HTR-8/SVneo (cell line): ENCODE results near the gene NOL4L.

ENCODE experiments used
- DNase-seq: peaks from one replicate; pipeline ENCODE4 v3.0.0; 2011; ENCODE audit warnings: low spot score, mixed read lengths; ENCODE audit not compliant: insufficient read length
- FAIRE-seq: peaks from 2 replicates; lab custom pipeline; 2011; peaks lifted over from hg19 to GRCh38; lab: Jason Lieb, UNC

Gene NOL4L

GRCh38 chr20:32442630-32443373 is 142.3 kb downstream of the NOL4L start:
- no peak for FAIRE-seq
- DNase-seq: no peak

- DNase-seq (no peak), FAIRE-seq (no peak)
Measured at GRCh38 chr20:32441638-32442037, 143.5 kb downstream of the NOL4L start.

- DNase-seq: no peak
- FAIRE-seq: no peak
Measured at GRCh38 chr20:32440758-32441078, 144.4 kb downstream of the NOL4L start.

- FAIRE-seq (no peak), DNase-seq (no peak)
Measured at GRCh38 chr20:32440069-32440757, 144.9 kb downstream of the NOL4L start.

- DNase-seq (no peak), FAIRE-seq (no peak)
Measured at GRCh38 chr20:32439132-32439829, 145.9 kb downstream of the NOL4L start.

- no peak for FAIRE-seq
- no peak for DNase-seq
Measured at GRCh38 chr20:32438331-32438858, 146.7 kb downstream of the NOL4L start.

- FAIRE-seq (no peak), DNase-seq (no peak)
Measured at GRCh38 chr20:32437391-32438074, 147.6 kb downstream of the NOL4L start.

GRCh38 chr20:32436968-32437367 is 148.2 kb downstream of the NOL4L start:
- FAIRE-seq (no peak), DNase-seq (no peak)

GRCh38 chr20:32436142-32436861 is 148.8 kb downstream of the NOL4L start:
- FAIRE-seq (no peak), DNase-seq (no peak)

- FAIRE-seq: no peak
- DNase-seq: no peak
Measured at GRCh38 chr20:32435449-32436107, 149.6 kb downstream of the NOL4L start.

- DNase-seq (no peak), FAIRE-seq (no peak)
Measured at GRCh38 chr20:32434434-32434833, 150.7 kb downstream of the NOL4L start.

GRCh38 chr20:32433311-32434021 is 151.7 kb downstream of the NOL4L start:
- DNase-seq (no peak), FAIRE-seq (no peak)

GRCh38 chr20:32432277-32432676 is 152.9 kb downstream of the NOL4L start:
- DNase-seq: no peak
- FAIRE-seq: no peak

GRCh38 chr20:32431457-32431856 is 153.7 kb downstream of the NOL4L start:
- no peak for FAIRE-seq
- DNase-seq: no peak

- FAIRE-seq: no peak
- no peak for DNase-seq
Measured at GRCh38 chr20:32429745-32430360, 155.3 kb downstream of the NOL4L start.

- FAIRE-seq (no peak), DNase-seq (no peak)
Measured at GRCh38 chr20:32429343-32429742, 155.8 kb downstream of the NOL4L start.

GRCh38 chr20:32427996-32428395 is 157.1 kb downstream of the NOL4L start:
- no peak for FAIRE-seq
- DNase-seq: no peak

GRCh38 chr20:32421290-32421689 is 163.8 kb downstream of the NOL4L start:
- FAIRE-seq (no peak), DNase-seq (no peak)
